GM12878 (cell line): ENCODE results near the gene SNAP29.

ENCODE experiments used
- CTCF ChIP-seq, 3 experiments: IDR thresholded peaks in 2 of 3; conservative IDR thresholded peaks in 1 of 3; 2 replicates each; pipeline ENCODE4 v1.5.1; 2011; ENCODE audit warnings: low read depth in 3 of 3, low read length in 3 of 3, mild to moderate bottlenecking in 3 of 3, control low read depth in 2 of 3, moderate library complexity in 2 of 3, inconsistent platforms in 1 of 3, mixed read lengths in 1 of 3; ENCODE audit not compliant: control insufficient read depth in 2 of 3, insufficient read depth in 1 of 3; ENCODE audit errors: extremely low read depth in 1 of 3
- EP300 ChIP-seq, 2 experiments: fragments of 150-350 bp in 1 of 2; IDR thresholded peaks; 2 replicates each; pipeline ENCODE4 v1.6.1; 2011 to 2012; ENCODE audit warnings: low read depth in 2 of 2, low read length in 2 of 2, borderline replicate concordance in 1 of 2, improper control_type of control experiment in 1 of 2, inconsistent platforms in 1 of 2; ENCODE audit not compliant: control insufficient read depth in 1 of 2
- JUND ChIP-seq: IDR thresholded peaks from 2 replicates; pipeline ENCODE4 v1.6.1; 2012; ENCODE audit warnings: low read depth, mild to moderate bottlenecking, low read length, improper control_type of control experiment, moderate library complexity
- PKNOX1 ChIP-seq: fragments of 450-650 bp; IDR thresholded peaks from 2 replicates; pipeline ENCODE4 v1.6.1; 2016; ENCODE audit warnings: mild to moderate bottlenecking
- POLR2A ChIP-seq: IDR thresholded peaks from 2 replicates; pipeline ENCODE4 v1.6.1; 2011; ENCODE audit warnings: low read depth, mild to moderate bottlenecking, low read length
- PRDM15 ChIP-seq: fragments of 450-650 bp; formaldehyde crosslinking; IDR thresholded peaks from 2 replicates; pipeline ENCODE4 v1.4.0; 2020; ENCODE audit warnings: mild to moderate bottlenecking, moderate library complexity
- SIN3A ChIP-seq: IDR thresholded peaks from 2 replicates; pipeline ENCODE4 v1.6.1; 2012; ENCODE audit warnings: low read depth, low read length, improper control_type of control experiment
- SKIL ChIP-seq: fragments of 450-650 bp; IDR thresholded peaks from 2 replicates; pipeline ENCODE4 v1.6.1; 2017; ENCODE audit warnings: mild to moderate bottlenecking, low read depth, inconsistent platforms; ENCODE audit not compliant: poor library complexity, severe bottlenecking
- SP1 ChIP-seq: IDR thresholded peaks from one replicate; pipeline ENCODE4 v1.6.1; 2011; ENCODE audit warnings: low read depth, low read length
- SREBF2 ChIP-seq: IDR thresholded peaks from 2 replicates; pipeline ENCODE4 v1.6.1; 2012; ENCODE audit warnings: mild to moderate bottlenecking, low read length
- SUZ12 ChIP-seq: fragments of 200-600 bp; sonication (generic); IDR thresholded peaks from one replicate; pipeline ENCODE4 v1.6.1; 2018; ENCODE audit warnings: antibody characterized with exemption, mild to moderate bottlenecking; ENCODE audit not compliant: unreplicated experiment
- TCF3 ChIP-seq: IDR thresholded peaks from 2 replicates; pipeline ENCODE4 v1.6.1; 2012; ENCODE audit warnings: low read depth, mild to moderate bottlenecking, low read length, borderline replicate concordance; ENCODE audit not compliant: insufficient read depth
- USF1 ChIP-seq: IDR thresholded peaks from 2 replicates; pipeline ENCODE4 v1.6.1; 2011; ENCODE audit warnings: borderline replicate concordance, low read depth, mild to moderate bottlenecking, moderate library complexity, mixed read lengths, low read length; ENCODE audit not compliant: insufficient read depth; ENCODE audit errors: extremely low read length

GRCh38 chr22:20836987-20837823 lies 21.6 kb upstream of the SNAP29 start:
- TF ChIP-seq CTCF (IDR thresholded peaks at IDR 0.05 in 2 of 3, conservative IDR thresholded peaks at IDR 0.05 in 1 of 3; ENCODE audit: control insufficient read depth in 2 of 3, extremely low read depth in 1 of 3, insufficient read depth in 1 of 3, low read depth in 3 of 3, low read length in 3 of 3) (no peak), POLR2A (no peak), PRDM15 (CRISPR knock-in tag) (no peak), SKIL (no peak), JUND (no peak), SIN3A (no peak), SREBF2 (no peak), SP1 (no peak), EP300 (IDR thresholded peaks at IDR 0.05; ENCODE audit: borderline replicate concordance in 1 of 2, control insufficient read depth in 1 of 2, low read depth in 2 of 2, low read length in 2 of 2) (no peak), USF1 (no peak), PKNOX1 (no peak), SUZ12 (no peak), TCF3 (no peak)
